ENCODE results near the gene RSL1D1. TPM values are rescaled to one million over a fixed set of nuclear protein-coding genes. Genes with fewer than 3 reads are reported as not detected.
A peak's percentile ranks its signal among the peaks of the same experiment; 100 is the strongest.

The RSL1D1 gene
- total and polyA plus RNA-seq, 2 donors (not counting 1 experiment from before 2014, with no cell fraction given), result 40.5 to 158 TPM

DNA sequence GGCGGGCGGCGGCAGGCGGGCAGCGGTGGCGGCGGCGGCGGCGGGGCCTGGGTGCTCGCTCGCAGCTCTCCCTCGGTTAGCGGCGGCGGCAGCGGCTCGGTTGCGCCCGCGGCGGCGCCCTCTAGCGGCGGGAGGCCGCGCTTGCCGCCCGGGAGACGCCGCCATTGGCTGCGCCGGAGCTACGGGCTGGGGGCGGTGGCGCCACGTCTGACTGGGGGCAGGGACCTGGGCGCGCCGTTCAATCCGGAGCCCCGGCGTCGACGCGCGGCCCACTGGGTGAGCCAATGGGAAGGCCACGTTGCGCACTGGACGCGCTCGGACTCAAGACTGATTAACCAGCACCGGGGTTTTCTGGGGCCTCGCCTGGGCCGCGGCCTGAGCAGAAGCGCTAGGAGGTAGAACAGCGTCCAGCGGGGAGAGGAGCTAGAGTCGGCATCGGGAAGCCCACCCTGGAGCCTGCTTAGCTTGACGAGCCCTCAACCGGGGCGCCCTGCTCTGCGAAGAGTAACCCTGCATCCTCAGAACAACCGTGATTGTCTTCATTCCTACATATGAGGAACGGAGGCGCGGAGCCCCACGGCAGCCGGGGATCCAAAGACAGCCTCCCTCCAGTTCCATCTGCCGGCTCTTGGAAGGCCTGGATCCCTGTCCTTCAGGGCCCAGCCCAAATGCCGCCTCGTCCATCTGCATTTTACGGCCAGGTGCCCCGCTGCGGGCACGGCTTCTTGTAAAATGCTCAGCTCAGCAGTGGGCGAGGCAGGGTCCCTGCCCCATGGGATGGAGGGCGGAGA lies 54.0 kb downstream of the RSL1D1 start, which contains the start of gene ZC3H7A:
ZC3H7A (minus strand) TSS at position 93 of the 791 bp plus-strand sequence. CDS start 14,904 bp downstream, outside the sequence.
- Histone ChIP-seq H3K9ac (ENCODE audit: insufficient read depth, low read length) (peak within 1 kb of the TSS; percentile 88), H3K79me2 (ENCODE audit: control insufficient read depth, insufficient read depth, low read length) (peaks cover 61% of the 10 kb centered on the region), H2AFZ (ENCODE audit: low read length) (peak within 1 kb of the TSS; percentile 80), H3K9me3 (ENCODE audit: control insufficient read depth, insufficient read depth, low read depth, low read length) (no peaks in the 10 kb centered on the region), H3K36me3 (ENCODE audit: control insufficient read depth, insufficient read depth, low read length) (no peaks in the 10 kb centered on the region), H3K27me3 (ENCODE audit: control insufficient read depth, insufficient read depth, low read length) (no peaks in the 10 kb centered on the region), H4K20me1 (ENCODE audit: control insufficient read depth, extremely low read depth, insufficient read depth, low read length) (no peaks in the 10 kb centered on the region), H3K4me1 (ENCODE audit: control insufficient read depth, extremely low read depth, insufficient read depth, low read length) (peaks cover 6% of the 10 kb centered on the region), H3K4me2 (ENCODE audit: extremely low read depth, insufficient read depth, low read length) (peak within 1 kb of the TSS; percentile 99), H3K4me3 (replicated peaks in 1 of 4; ENCODE audit: control extremely low read depth in 1 of 4, insufficient read depth in 1 of 4, low read depth in 3 of 4, low read length in 4 of 4) (peak within 1 kb of the TSS; percentile 80 to 99 (median 87)), H3K27ac (ENCODE audit: insufficient read depth, low read length) (peak within 1 kb of the TSS; percentile 97)
- TF ChIP-seq CTCF (conservative IDR thresholded peaks at IDR 0.05 in 1 of 2, IDR thresholded peaks at IDR 0.05 in 1 of 2; ENCODE audit: low read depth in 1 of 2, low read length in 2 of 2) (peak; percentile 17 to 22), EZH2 (IDR thresholded peaks at IDR 0.05; ENCODE audit: low read length, missing control alignments) (no peak)
- peak; percentile 97 to 98 for DNase-seq (ENCODE audit: low read depth in 2 of 2)

GRCh38 chr16:11796227-11797165 lies 54.8 kb downstream of the RSL1D1 start:
- peak overlapping the region; percentile 80 to 99 (median 87) for H3K4me3 ChIP-seq (replicated peaks in 1 of 4; ENCODE audit: control extremely low read depth in 1 of 4, insufficient read depth in 1 of 4, low read depth in 3 of 4, low read length in 4 of 4)
- peak overlapping the region; percentile 92 for H3K27ac ChIP-seq (ENCODE audit: insufficient read depth, low read length)
- H2AFZ ChIP-seq (ENCODE audit: low read length), result no peak overlapping the region
- peak overlapping the region; percentile 61 for H3K4me2 ChIP-seq (ENCODE audit: extremely low read depth, insufficient read depth, low read length)
- peaks cover 69% of the 10 kb centered on the region for H3K79me2 ChIP-seq (ENCODE audit: control insufficient read depth, insufficient read depth, low read length)
- peaks cover 5% of the 10 kb centered on the region for H3K4me1 ChIP-seq (ENCODE audit: control insufficient read depth, extremely low read depth, insufficient read depth, low read length)
- H3K9me3 ChIP-seq (ENCODE audit: control insufficient read depth, insufficient read depth, low read depth, low read length), result no peaks in the 10 kb centered on the region
- peak overlapping the region; percentile 88 for H3K9ac ChIP-seq (ENCODE audit: insufficient read depth, low read length)
- H3K36me3 ChIP-seq (ENCODE audit: control insufficient read depth, insufficient read depth, low read length), result no peaks in the 10 kb centered on the region
- H4K20me1 ChIP-seq (ENCODE audit: control insufficient read depth, extremely low read depth, insufficient read depth, low read length), result no peaks in the 10 kb centered on the region
- DNase-seq (ENCODE audit: low read depth in 2 of 2), result peak; percentile 45 to 60
- H3K27me3 ChIP-seq (ENCODE audit: control insufficient read depth, insufficient read depth, low read length), result no peaks in the 10 kb centered on the region
- TF ChIP-seq CTCF (conservative IDR thresholded peaks at IDR 0.05 in 1 of 2, IDR thresholded peaks at IDR 0.05 in 1 of 2; ENCODE audit: low read depth in 1 of 2, low read length in 2 of 2), result no peak
- no peak for TF ChIP-seq EZH2 (IDR thresholded peaks at IDR 0.05; ENCODE audit: low read length, missing control alignments)

DNA sequence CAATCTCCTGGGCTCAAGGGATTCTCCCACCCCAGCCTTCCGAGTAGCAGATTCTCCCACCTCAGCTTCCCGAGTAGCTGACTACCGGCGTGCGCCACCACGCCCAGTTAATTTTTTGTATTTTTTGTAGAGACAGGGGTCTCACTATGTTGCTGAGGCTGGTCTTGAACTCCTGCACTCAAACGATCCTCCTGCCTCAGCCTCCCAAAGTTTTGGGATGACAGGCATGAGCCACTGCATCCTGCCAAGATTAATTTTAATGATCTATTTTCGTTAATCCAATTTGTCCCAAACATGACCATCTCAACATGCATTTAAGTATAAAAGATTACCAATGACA lies 55.5 kb downstream of the RSL1D1 start:
- H4K20me1 ChIP-seq (ENCODE audit: control insufficient read depth, extremely low read depth, insufficient read depth, low read length), result no peaks in the 10 kb centered on the region
- H3K79me2 ChIP-seq (ENCODE audit: control insufficient read depth, insufficient read depth, low read length), result peaks cover 76% of the 10 kb centered on the region
- H3K4me3 ChIP-seq (replicated peaks in 1 of 4; ENCODE audit: control extremely low read depth in 1 of 4, insufficient read depth in 1 of 4, low read depth in 3 of 4, low read length in 4 of 4), result peak overlapping the region; percentile 80 to 99 (median 87)
- peak overlapping the region; percentile 92 for H3K27ac ChIP-seq (ENCODE audit: insufficient read depth, low read length)
- no peaks in the 10 kb centered on the region for H3K4me1 ChIP-seq (ENCODE audit: control insufficient read depth, extremely low read depth, insufficient read depth, low read length)
- DNase-seq (ENCODE audit: low read depth in 2 of 2), result no peak
- peak overlapping the region; percentile 61 for H3K4me2 ChIP-seq (ENCODE audit: extremely low read depth, insufficient read depth, low read length)
- TF ChIP-seq EZH2 (IDR thresholded peaks at IDR 0.05; ENCODE audit: low read length, missing control alignments) (no peak), CTCF (conservative IDR thresholded peaks at IDR 0.05 in 1 of 2, IDR thresholded peaks at IDR 0.05 in 1 of 2; ENCODE audit: low read depth in 1 of 2, low read length in 2 of 2) (no peak)
- H3K9me3 ChIP-seq (ENCODE audit: control insufficient read depth, insufficient read depth, low read depth, low read length), result no peaks in the 10 kb centered on the region
- no peaks in the 10 kb centered on the region for H3K36me3 ChIP-seq (ENCODE audit: control insufficient read depth, insufficient read depth, low read length)
- no peak overlapping the region for H2AFZ ChIP-seq (ENCODE audit: low read length)
- peak overlapping the region; percentile 88 for H3K9ac ChIP-seq (ENCODE audit: insufficient read depth, low read length)
- H3K27me3 ChIP-seq (ENCODE audit: control insufficient read depth, insufficient read depth, low read length), result no peaks in the 10 kb centered on the region
